Astrocyte of the cerebellum (primary cell): ENCODE data around the gene PALS2.

Experiments used
- DNase-seq: peaks from one replicate; pipeline ENCODE4 v3.0.0-alpha.2; 2011; ENCODE audit warnings: low read depth
- H3K4me3 ChIP-seq: 2 replicates; pipeline ENCODE4 v1.5.1; 2011; ENCODE audit warnings: mild to moderate bottlenecking, low read depth, low read length, moderate library complexity
- in situ Hi-C: cut with HindIII; loops from 2 replicates; pipeline ENCODE4 v1.10.0; 2017; ENCODE audit warnings: low sequenced_read_pairs
- TF ChIP-seq, protein P1 (sequence below): IDR thresholded peaks from 2 replicates; pipeline ENCODE4 v1.5.1; 2012; ENCODE audit warnings: low read length, low read depth, moderate library complexity, mild to moderate bottlenecking; ENCODE audit errors: missing control alignments

The PALS2 gene

DNA sequence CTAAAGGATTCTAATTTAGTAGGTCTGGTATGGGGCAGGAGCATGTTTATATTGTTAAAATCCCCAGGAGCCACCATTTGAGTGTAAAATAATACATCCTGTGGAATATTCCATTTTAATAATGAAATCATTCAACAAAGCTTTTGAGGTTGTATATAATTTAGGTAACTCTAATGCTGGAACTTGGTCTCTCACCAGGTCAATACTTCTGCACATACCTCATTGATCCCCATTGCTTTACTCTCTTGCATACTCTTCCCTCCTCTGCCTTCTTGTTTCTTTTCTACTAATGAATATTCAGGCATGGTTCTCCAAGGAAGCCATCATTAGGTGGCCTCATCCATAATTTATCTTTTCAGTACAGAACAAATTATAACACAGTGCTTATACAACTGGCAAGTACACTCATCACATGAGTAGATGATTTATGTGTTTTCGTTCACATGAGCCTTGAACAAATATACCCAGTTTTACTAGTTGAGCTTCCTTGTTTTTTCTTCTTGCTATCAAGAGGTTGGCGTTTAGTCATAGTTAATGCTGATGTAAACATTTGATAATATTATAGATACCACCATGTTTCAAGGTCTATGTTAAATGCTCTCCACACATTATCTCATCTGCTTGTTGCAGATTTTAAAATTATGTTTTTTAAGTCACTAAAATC lies 7.2 kb downstream of the PALS2 start:
- H3K4me3 ChIP-seq = no peak overlapping the region
- TF ChIP-seq, protein P1, sequence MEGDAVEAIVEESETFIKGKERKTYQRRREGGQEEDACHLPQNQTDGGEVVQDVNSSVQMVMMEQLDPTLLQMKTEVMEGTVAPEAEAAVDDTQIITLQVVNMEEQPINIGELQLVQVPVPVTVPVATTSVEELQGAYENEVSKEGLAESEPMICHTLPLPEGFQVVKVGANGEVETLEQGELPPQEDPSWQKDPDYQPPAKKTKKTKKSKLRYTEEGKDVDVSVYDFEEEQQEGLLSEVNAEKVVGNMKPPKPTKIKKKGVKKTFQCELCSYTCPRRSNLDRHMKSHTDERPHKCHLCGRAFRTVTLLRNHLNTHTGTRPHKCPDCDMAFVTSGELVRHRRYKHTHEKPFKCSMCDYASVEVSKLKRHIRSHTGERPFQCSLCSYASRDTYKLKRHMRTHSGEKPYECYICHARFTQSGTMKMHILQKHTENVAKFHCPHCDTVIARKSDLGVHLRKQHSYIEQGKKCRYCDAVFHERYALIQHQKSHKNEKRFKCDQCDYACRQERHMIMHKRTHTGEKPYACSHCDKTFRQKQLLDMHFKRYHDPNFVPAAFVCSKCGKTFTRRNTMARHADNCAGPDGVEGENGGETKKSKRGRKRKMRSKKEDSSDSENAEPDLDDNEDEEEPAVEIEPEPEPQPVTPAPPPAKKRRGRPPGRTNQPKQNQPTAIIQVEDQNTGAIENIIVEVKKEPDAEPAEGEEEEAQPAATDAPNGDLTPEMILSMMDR = no peak
- in situ Hi-C loops = no loop called here
- DNase-seq = no peak

DNA sequence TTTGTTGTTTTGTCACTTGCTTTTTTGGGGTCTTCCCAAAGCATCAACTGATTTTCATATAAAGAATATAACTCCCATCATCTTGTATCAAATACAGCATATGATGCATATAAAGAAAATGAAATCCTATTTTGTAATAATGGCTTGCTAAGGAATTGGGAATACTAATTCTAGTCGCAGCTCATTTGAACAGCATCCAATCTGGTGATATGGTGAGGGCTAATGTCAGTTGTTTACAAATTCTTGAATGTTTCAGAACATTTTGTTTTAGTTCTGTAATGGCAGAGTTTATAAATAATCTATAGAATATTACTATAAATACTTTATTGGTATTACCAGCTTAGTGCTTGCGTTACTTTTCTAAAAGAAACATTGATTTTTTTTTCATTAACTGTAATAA lies 8.9 kb downstream of the PALS2 start:
- in situ Hi-C loops = no loop called here
- H3K4me3 ChIP-seq = no peak overlapping the region
- DNase-seq = no peak
- TF ChIP-seq, protein P1 = no peak

DNA sequence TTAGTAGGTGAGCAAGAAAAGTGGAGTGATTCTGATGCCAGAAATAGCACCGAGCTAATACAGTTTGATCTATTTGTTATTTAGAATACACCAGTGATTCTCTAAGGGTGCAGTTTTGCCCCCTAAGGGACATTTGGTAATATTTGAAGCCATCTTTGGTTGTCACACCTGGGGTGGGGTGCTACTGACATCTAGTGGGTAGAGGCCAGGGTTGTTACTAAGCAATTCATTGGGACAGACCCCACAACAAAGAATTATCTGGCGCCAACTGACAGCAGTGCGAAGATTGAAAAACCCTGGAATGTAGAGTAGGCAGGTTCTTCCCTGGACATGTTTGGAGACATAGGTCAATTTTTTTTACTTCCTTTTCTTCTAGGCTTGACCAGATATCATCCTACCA lies 14.6 kb downstream of the PALS2 start:
- DNase-seq = no peak
- TF ChIP-seq, protein P1 = peak; percentile 44
- no peak overlapping the region for H3K4me3 ChIP-seq
- in situ Hi-C loops = no loop called here

- TF ChIP-seq, protein P1 = no peak
- no peak overlapping the region for H3K4me3 ChIP-seq
- in situ Hi-C loops = no loop called here
- DNase-seq = no peak
Observed at GRCh38 chr7:24591152-24591551, 17.9 kb downstream of the PALS2 start.

DNA sequence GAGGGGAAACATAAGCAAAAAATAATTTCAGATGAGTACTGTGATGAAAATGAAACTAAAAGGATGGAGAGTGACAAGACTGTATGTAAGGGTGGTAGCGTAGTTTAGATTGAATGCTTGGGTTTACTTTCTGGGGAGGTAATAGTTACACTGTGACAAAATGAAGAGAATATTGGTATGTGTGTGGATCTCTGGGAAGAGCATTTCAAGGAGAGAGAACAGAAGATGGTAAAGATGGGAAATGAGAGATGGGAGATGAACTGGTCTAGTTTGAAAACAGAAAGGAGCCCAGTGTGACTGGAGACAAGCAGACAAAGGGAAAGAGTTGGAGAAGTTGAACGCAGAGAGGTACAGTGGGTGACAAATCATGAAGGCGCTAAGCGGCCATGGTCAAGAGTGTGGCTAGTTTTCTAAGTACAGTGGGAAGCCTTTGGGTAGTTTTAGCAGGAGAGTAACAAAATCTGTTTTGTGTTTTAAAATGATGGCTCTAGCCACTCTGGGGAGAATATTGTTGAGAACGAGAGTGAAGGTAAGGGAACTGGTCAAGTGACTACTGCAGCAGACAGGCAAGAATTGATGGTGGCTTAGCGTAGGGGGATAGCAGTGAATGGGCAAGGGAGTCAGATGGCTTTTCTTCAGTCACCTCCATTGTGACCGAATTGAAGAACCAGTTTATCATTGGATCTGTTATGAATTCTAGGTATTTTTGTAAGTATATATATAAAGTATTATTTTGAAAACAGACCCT lies 22.6 kb downstream of the PALS2 start:
- in situ Hi-C loops = no loop called here
- no peak overlapping the region for H3K4me3 ChIP-seq
- TF ChIP-seq, protein P1 = no peak
- no peak for DNase-seq

DNA sequence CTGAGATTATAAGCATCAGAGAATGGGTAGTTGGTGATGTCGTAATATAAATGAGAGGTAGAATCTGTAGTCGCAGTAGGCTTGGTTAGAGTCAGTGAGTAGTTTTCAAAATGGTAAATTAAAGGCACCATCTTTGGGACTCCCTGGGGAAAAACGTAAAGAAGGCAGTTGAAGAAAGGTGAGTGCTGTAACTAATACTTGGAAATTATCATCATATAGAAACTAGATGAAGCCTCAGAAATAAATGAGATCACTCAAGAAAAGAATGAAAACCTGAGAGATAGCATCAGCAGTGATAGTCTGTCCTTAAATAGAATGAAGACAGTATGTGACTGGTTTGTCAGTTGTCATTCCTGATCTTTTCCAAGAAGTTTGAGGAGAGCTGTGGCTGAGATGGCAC lies 23.8 kb downstream of the PALS2 start:
- H3K4me3 ChIP-seq = no peak overlapping the region
- DNase-seq = no peak
- in situ Hi-C loops = no loop called here
- TF ChIP-seq, protein P1 = no peak
